K562 (cell line): ENCODE measurements around the gene TNNT1. TPM values are rescaled to one million over a fixed set of nuclear protein-coding genes. Genes with fewer than 3 reads are reported as not detected.

Source experiments
- ATF4 ChIP-seq: fragments of 450-650 bp; formaldehyde crosslinking; IDR thresholded peaks from 2 replicates; pipeline ENCODE4 v1.4.0; 2022; ENCODE audit warnings: mild to moderate bottlenecking, moderate library complexity
- DEAF1 ChIP-seq: fragments of 450-650 bp; formaldehyde crosslinking; IDR thresholded peaks from 2 replicates; pipeline ENCODE4 v1.4.0; 2020; ENCODE audit warnings: mild to moderate bottlenecking, moderate library complexity
- DMBX1 ChIP-seq: fragments of 250-450 bp; sonication (Bioruptor Pico); IDR thresholded peaks from 2 replicates; pipeline ENCODE4 v1.8.0; 2022; ENCODE audit warnings: inconsistent platforms, mild to moderate bottlenecking, moderate library complexity, borderline replicate concordance
- EP300 ChIP-seq: IDR thresholded peaks from 2 replicates; pipeline ENCODE4 v1.6.1; 2012; ENCODE audit warnings: low read length, improper control_type of control experiment
- FOSL1 ChIP-seq: fragments of 200-800 bp; sonication (Bioruptor generic); conservative IDR thresholded peaks from 2 replicates; pipeline ENCODE4 v1.6.1; 2016; ENCODE audit warnings: missing genetic modification characterization, missing compliant biosample characterization
- KDM2B ChIP-seq: fragments of 250-450 bp; sonication (Bioruptor Pico); IDR thresholded peaks from 2 replicates; pipeline ENCODE4 v1.8.0; 2021; ENCODE audit warnings: mild to moderate bottlenecking, moderate library complexity
- MECOM ChIP-seq: fragments of 250-450 bp; sonication (Bioruptor Pico); IDR thresholded peaks from 2 replicates; pipeline ENCODE4 v1.8.0; 2022; ENCODE audit warnings: inconsistent platforms
- MEF2A ChIP-seq: IDR thresholded peaks from 2 replicates; pipeline ENCODE4 v1.6.1; 2011; ENCODE audit warnings: low read depth, mild to moderate bottlenecking, low read length, moderate library complexity; ENCODE audit not compliant: control insufficient read depth
- MLX ChIP-seq, 2 experiments: fragments of 450-650 bp in 1 of 2; sonication (generic) in 1 of 2; formaldehyde crosslinking; conservative IDR thresholded peaks; 2 replicates each; pipeline versions ENCODE4 v1.4.0 to v1.8.1; 2020 to 2022; ENCODE audit warnings: mild to moderate bottlenecking in 1 of 2, missing genetic modification reagents in 1 of 2
- NFXL1 ChIP-seq: fragments of 450-650 bp; formaldehyde crosslinking; IDR thresholded peaks from 2 replicates; pipeline ENCODE4 v1.4.0; 2021; ENCODE audit warnings: mild to moderate bottlenecking
- NONO ChIP-seq, 2 experiments: fragments of 200-400 bp in 1 of 2; fragments of 450-650 bp in 1 of 2; formaldehyde crosslinking in 1 of 2; IDR thresholded peaks; 2 replicates each; pipeline ENCODE4 v1.6.1; 2017; ENCODE audit warnings: low read depth in 2 of 2, mild to moderate bottlenecking in 2 of 2, moderate library complexity in 2 of 2, low read length in 1 of 2
- PHF20 ChIP-seq: fragments of 450-650 bp; IDR thresholded peaks from 2 replicates; pipeline ENCODE4 v1.6.1; 2018; ENCODE audit not compliant: partially characterized antibody
- SIRT6 ChIP-seq: IDR thresholded peaks from one replicate; pipeline ENCODE4 v1.6.1; 2012; ENCODE audit warnings: low read depth, mild to moderate bottlenecking, control low read depth, inconsistent platforms, low read length, moderate library complexity
- ZFP1 ChIP-seq: fragments of 450-650 bp; formaldehyde crosslinking; IDR thresholded peaks from 2 replicates; pipeline ENCODE4 v1.4.0; 2020; ENCODE audit warnings: mild to moderate bottlenecking, mixed read lengths
- ZNF444 ChIP-seq: fragments of 250-450 bp; sonication (Bioruptor Pico); IDR thresholded peaks from 2 replicates; pipeline ENCODE4 v1.4.0; 2020; ENCODE audit warnings: mild to moderate bottlenecking, moderate library complexity
- polyA plus RNA-seq, 8 experiments: library from polyadenylated mRNA; depleted of rRNA in 4 of 8; stranded (reverse) in 5 of 8; unstranded in 3 of 8; fragments of >200 nt; fragmentation: Nextera tagmentation in 2 of 8; fragmentation: Illumina TruSeq in 1 of 8; extraction: Ambion mirVana in 2 of 8; extraction: Trizol in 1 of 8; gene quantifications; 2 replicates each; pipeline versions ENCODE4 v1.2.1 to v1.2.3, GENCODE V29; 2011 to 2014; ENCODE audit warnings: inconsistent platforms in 1 of 8, missing spikeins in 1 of 8
- total RNA-seq, 7 experiments: library from RNA; depleted of rRNA in 6 of 7; stranded (reverse); fragments of >200 nt in 6 of 7; fragmentation: Illumina TruSeq in 2 of 7; extraction: Trizol in 2 of 7; gene quantifications; 2 replicates each; pipeline versions ENCODE4 v1.2.1 to v1.2.3, GENCODE V29; 2011 to 2021; ENCODE audit warnings: low replicate concordance in 1 of 7
- TF ChIP-seq, protein P1 (sequence below): fragments of 450-650 bp; IDR thresholded peaks from 2 replicates; pipeline ENCODE4 v1.6.1; 2014; ENCODE audit warnings: low read depth, mild to moderate bottlenecking, moderate library complexity, borderline replicate concordance
- TF ChIP-seq, protein P2 (sequence below): fragments of 250-450 bp; sonication (Bioruptor Pico); IDR thresholded peaks from 2 replicates; pipeline ENCODE4 v1.5.0; 2020; ENCODE audit warnings: mild to moderate bottlenecking, borderline replicate concordance

The TNNT1 gene
- total and polyA plus RNA-seq, 9 of the 15 experiments (the other 6 are each of a cell fraction or from before 2014, with no cell fraction given), result 31.8 to 390 (median 227) TPM

DNA sequence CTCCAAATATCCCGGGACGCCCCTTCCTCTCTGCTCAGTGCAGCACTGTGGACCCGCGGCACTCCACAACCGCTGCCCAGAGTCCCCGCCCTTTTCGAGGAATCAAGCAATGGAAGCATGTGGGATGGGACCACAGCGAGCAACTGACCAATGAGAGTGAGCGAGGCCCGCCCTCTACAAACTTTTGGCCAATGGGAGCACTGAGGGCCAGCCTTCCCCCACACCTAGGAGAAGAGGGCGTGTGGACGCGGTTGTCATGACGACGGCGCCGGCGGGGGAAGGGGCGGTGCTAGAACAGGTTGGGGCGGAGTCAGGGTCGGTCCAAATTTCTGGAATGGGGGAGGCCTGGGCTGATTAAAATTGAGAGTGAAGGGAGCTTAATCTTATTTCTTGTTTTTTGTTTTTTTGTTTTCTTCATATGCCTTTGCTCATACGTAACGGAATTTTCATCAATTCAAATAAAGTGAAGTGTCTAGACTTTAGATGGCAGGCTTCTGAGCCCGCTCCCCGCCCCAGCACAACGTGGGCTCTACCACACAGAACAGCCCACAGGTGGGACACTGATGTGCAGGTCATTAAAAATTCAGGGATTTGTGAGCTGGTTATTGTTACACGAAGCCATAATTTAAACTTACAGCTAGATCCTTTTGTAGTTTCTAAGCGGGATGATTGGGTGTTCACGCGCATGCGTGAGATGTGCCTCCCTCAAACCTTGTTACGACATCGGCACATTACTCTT, 17.7 kb upstream of the TNNT1 start, which contains the start of gene DNAAF3 (continued):
- TF ChIP-seq NONO (IDR thresholded peaks at IDR 0.05; ENCODE audit: low read depth in 2 of 2, low read length in 1 of 2) (peak in 1 of 2 experiments; percentile 99; a peak in 2 of 4 replicates), PHF20 (no peak), ZFP1 (CRISPR knock-in tag) (no peak), MEF2A (no peak), SIRT6 (no peak), MLX (CRISPR knock-in tag; conservative IDR thresholded peaks at IDR 0.05) (0 out of 4 replicates have a peak, but pooled peaks of 1 of the 2 experiments have one; percentile 31), MECOM (CRISPR knock-in tag) (no peak), FOSL1 (tag) (no peak), KDM2B (CRISPR knock-in tag) (no peak), NFXL1 (CRISPR knock-in tag) (no peak), DEAF1 (CRISPR knock-in tag) (0 out of 2 replicates have a peak, but pooled peaks have one; percentile 46), ATF4 (CRISPR knock-in tag) (no peak), EP300 (no peak), ZNF444 (CRISPR knock-in tag) (no peak), DMBX1 (CRISPR knock-in tag) (peak; percentile 29; the same call in 1 of the 2 replicates)
- TF ChIP-seq, protein P1, sequence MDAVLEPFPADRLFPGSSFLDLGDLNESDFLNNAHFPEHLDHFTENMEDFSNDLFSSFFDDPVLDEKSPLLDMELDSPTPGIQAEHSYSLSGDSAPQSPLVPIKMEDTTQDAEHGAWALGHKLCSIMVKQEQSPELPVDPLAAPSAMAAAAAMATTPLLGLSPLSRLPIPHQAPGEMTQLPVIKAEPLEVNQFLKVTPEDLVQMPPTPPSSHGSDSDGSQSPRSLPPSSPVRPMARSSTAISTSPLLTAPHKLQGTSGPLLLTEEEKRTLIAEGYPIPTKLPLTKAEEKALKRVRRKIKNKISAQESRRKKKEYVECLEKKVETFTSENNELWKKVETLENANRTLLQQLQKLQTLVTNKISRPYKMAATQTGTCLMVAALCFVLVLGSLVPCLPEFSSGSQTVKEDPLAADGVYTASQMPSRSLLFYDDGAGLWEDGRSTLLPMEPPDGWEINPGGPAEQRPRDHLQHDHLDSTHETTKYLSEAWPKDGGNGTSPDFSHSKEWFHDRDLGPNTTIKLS, result no peak
- TF ChIP-seq, protein P2, sequence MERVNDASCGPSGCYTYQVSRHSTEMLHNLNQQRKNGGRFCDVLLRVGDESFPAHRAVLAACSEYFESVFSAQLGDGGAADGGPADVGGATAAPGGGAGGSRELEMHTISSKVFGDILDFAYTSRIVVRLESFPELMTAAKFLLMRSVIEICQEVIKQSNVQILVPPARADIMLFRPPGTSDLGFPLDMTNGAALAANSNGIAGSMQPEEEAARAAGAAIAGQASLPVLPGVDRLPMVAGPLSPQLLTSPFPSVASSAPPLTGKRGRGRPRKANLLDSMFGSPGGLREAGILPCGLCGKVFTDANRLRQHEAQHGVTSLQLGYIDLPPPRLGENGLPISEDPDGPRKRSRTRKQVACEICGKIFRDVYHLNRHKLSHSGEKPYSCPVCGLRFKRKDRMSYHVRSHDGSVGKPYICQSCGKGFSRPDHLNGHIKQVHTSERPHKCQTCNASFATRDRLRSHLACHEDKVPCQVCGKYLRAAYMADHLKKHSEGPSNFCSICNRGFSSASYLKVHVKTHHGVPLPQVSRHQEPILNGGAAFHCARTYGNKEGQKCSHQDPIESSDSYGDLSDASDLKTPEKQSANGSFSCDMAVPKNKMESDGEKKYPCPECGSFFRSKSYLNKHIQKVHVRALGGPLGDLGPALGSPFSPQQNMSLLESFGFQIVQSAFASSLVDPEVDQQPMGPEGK (CRISPR knock-in tag), result no peak
